Calu3 (cell line): ENCODE results near the gene MSLN. TPM values are rescaled to one million over a fixed set of nuclear protein-coding genes. Genes with fewer than 3 reads are reported as not detected.

Source experiments
- BruUV-seq: library from RNA; stranded (reverse); fragments of 400-500 nt; replicated peaks from 2 replicates; lab custom pipeline; 2021; lab: Mats Ljungman, UMichigan
- CTCF ChIA-PET: fragments of 300-600 bp; sonication (Branson Sonifier 250); formaldehyde crosslinking; loops from one replicate; lab custom pipeline; 2022; ENCODE audit warnings: antibody characterized with exemption; lab: Charles Lee
- DNase-seq: peaks from one replicate; pipeline ENCODE4 v3.0.0; 2022
- H3K27ac Mint-ChIP-seq: one replicate; pipeline ENCODE4 v1.8.0; 2022; ENCODE audit warnings: mixed read lengths; ENCODE audit not compliant: unreplicated experiment
- H3K27me3 Mint-ChIP-seq: one replicate; pipeline ENCODE4 v1.8.0; 2022; ENCODE audit warnings: mixed read lengths; ENCODE audit not compliant: unreplicated experiment
- H3K36me3 Mint-ChIP-seq: one replicate; pipeline ENCODE4 v1.8.0; 2022; ENCODE audit warnings: mild to moderate bottlenecking, moderate library complexity, mixed read lengths; ENCODE audit not compliant: insufficient read depth, unreplicated experiment
- H3K4me1 Mint-ChIP-seq: one replicate; pipeline ENCODE4 v1.8.0; 2022; ENCODE audit warnings: mild to moderate bottlenecking, low read depth, mixed read lengths; ENCODE audit not compliant: unreplicated experiment
- H3K4me3 Mint-ChIP-seq: one replicate; pipeline ENCODE4 v1.8.0; 2022; ENCODE audit warnings: mild to moderate bottlenecking, low read depth, moderate library complexity, mixed read lengths; ENCODE audit not compliant: unreplicated experiment
- H3K9me3 Mint-ChIP-seq: one replicate; pipeline ENCODE4 v1.8.0; 2022; ENCODE audit warnings: low read depth, mixed read lengths; ENCODE audit not compliant: unreplicated experiment
- intact Hi-C: fragments of 100-400 bp; cut with micrococcal nuclease; formaldehyde crosslinking; loops from one replicate; pipeline ENCODE4 v1.10.0; 2022; ENCODE audit not compliant: unreplicated experiment
- total RNA-seq: library from RNA; stranded (reverse); gene quantifications from 2 replicates; pipeline ENCODE4 v1.2.3, GENCODE V29; 2022
- TF ChIP-seq, protein P1 (sequence below): fragments of 200-600 bp; IDR thresholded peaks from one replicate; pipeline ENCODE4 v1.8.0; 2022; ENCODE audit warnings: antibody characterized with exemption; ENCODE audit not compliant: unreplicated experiment

MSLN gene
- total RNA-seq, 1 experiment from 2014 or later = 3.4 TPM

DNA sequence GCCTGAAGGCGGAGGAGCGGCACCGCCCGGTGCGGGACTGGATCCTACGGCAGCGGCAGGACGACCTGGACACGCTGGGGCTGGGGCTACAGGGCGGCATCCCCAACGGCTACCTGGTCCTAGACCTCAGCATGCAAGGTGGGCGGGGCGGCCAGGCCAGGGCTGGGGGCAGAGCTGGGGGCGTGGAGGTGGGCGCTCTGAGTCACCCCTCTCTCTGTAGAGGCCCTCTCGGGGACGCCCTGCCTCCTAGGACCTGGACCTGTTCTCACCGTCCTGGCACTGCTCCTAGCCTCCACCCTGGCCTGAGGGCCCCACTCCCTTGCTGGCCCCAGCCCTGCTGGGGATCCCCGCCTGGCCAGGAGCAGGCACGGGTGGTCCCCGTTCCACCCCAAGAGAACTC is 7.9 kb downstream of the MSLN start:
- TF ChIP-seq, protein P1, sequence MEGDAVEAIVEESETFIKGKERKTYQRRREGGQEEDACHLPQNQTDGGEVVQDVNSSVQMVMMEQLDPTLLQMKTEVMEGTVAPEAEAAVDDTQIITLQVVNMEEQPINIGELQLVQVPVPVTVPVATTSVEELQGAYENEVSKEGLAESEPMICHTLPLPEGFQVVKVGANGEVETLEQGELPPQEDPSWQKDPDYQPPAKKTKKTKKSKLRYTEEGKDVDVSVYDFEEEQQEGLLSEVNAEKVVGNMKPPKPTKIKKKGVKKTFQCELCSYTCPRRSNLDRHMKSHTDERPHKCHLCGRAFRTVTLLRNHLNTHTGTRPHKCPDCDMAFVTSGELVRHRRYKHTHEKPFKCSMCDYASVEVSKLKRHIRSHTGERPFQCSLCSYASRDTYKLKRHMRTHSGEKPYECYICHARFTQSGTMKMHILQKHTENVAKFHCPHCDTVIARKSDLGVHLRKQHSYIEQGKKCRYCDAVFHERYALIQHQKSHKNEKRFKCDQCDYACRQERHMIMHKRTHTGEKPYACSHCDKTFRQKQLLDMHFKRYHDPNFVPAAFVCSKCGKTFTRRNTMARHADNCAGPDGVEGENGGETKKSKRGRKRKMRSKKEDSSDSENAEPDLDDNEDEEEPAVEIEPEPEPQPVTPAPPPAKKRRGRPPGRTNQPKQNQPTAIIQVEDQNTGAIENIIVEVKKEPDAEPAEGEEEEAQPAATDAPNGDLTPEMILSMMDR = no peak
- no peak overlapping the region for H3K27ac Mint-ChIP-seq
- peaks cover 11% of the 10 kb centered on the region for H3K27me3 Mint-ChIP-seq
- no TSS peak for BruUV-seq
- DNase-seq = no peak
- CTCF ChIA-PET = no interaction called here
- H3K9me3 Mint-ChIP-seq = no peaks in the 10 kb centered on the region
- peaks cover 4% of the 10 kb centered on the region for H3K36me3 Mint-ChIP-seq
- intact Hi-C loops = no loop called here
- H3K4me1 Mint-ChIP-seq = no peaks in the 10 kb centered on the region
- no peak overlapping the region for H3K4me3 Mint-ChIP-seq

DNA sequence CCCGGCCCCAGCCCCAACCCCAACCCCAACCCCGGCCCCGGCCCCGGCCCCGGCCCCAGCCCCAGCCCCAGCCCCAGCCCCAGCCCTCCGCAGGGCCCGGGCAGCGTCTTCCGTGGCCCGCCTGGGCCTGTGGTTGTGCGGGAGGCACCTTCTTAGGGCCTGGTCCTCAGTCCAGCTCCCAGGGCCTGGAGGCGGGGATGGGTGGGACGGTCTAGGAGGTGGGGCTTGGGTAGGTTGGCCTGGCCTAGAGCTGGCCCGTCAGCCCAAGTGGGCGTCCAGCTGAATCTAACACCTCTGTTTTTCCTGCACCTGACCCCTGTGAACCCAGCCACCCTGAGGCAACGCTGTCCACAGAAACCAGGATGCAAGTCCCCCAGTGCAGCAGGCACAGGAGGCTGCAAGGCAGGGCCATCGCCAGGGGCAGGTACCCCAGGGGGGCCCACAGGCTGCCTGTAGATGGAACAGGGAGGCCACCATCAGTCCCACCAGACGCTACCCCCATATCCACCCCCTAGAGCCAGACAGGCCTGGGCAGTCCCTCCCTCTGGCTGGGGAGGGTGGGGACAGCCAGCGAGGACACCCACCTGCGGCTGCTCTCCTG is 8.8 kb downstream of the MSLN start:
- Mint-ChIP-seq H3K27ac (no peak overlapping the region), H3K4me3 (no peak overlapping the region), H3K27me3 (peaks cover 19% of the 10 kb centered on the region), H3K9me3 (no peaks in the 10 kb centered on the region), H3K36me3 (peaks cover 4% of the 10 kb centered on the region), H3K4me1 (no peaks in the 10 kb centered on the region)
- BruUV-seq = no TSS peak
- CTCF ChIA-PET = no interaction called here
- intact Hi-C loops = no loop called here
- TF ChIP-seq, protein P1 = no peak
- DNase-seq = no peak

DNA sequence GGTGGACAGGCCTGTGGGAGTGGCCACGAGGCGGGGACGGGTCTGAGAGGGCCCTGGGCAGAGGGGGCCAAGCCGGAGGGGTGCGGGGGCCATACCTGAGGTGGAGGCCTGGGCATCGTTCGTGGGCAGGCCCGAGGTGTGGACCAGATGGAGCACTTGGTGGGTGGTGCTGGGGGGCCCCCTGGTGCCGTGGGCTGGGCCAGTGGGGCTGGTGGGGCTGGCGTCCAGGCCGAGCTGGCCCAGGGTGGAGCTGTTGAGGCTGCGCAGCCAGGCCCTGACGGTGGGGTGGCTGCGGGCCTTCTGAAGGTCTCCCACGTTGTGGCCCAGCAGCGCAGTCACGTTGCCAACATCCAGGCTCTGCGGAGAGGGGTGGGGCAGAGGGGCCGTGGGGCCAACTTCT is 9.4 kb downstream of the MSLN start:
- no peaks in the 10 kb centered on the region for H3K9me3 Mint-ChIP-seq
- peaks cover 21% of the 10 kb centered on the region for H3K27me3 Mint-ChIP-seq
- TF ChIP-seq, protein P1 = no peak
- no peaks in the 10 kb centered on the region for H3K4me1 Mint-ChIP-seq
- H3K27ac Mint-ChIP-seq = no peak overlapping the region
- peaks cover 4% of the 10 kb centered on the region for H3K36me3 Mint-ChIP-seq
- DNase-seq = no peak
- BruUV-seq = no TSS peak
- intact Hi-C loops = no loop called here
- no peak overlapping the region for H3K4me3 Mint-ChIP-seq
- CTCF ChIA-PET = no interaction called here

DNA sequence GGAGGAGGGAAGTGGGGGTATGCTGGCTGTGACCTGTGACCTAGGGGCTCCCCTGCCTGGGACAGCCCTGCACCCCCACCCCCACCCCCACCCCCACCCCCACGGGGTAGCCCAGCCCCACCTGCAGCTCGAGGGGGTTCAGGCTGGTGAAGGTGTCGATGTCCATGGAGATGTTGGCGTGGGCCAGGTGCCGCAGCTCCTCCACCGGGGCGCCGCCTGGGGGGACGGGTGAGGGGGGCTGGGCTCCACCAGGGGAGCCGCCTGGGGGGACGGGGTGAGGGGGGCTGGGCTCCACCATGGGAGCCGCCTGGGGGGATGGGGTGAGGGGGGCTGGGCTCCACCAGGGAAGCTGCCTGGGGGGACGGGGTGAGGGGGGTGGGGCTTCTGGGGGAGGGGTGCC is 9.9 kb downstream of the MSLN start:
- BruUV-seq = no TSS peak
- H3K27me3 Mint-ChIP-seq = peaks cover 23% of the 10 kb centered on the region
- no peaks in the 10 kb centered on the region for H3K9me3 Mint-ChIP-seq
- H3K27ac Mint-ChIP-seq = no peak overlapping the region
- CTCF ChIA-PET = no interaction called here
- TF ChIP-seq, protein P1 = no peak
- H3K4me3 Mint-ChIP-seq = no peak overlapping the region
- peaks cover 4% of the 10 kb centered on the region for H3K36me3 Mint-ChIP-seq
- no peaks in the 10 kb centered on the region for H3K4me1 Mint-ChIP-seq
- intact Hi-C loops = no loop called here
- no peak for DNase-seq
